GM11168 (cell line): ENCODE measurements around the gene MRPL44.
"Not testable (repeated sequence)": the region's sequence is repeated elsewhere in the genome, so short reads cannot be mapped to it uniquely, and the experiment has no call there.

Experiments used
- in situ Hi-C: fragments of 300-500 bp; cut with MboI; formaldehyde crosslinking; loops from one replicate; pipeline ENCODE4 v1.12.0; 2022; ENCODE audit warnings: low sequenced_read_pairs; ENCODE audit not compliant: unreplicated experiment

Gene MRPL44

GRCh38 chr2:223998948-223999347, 41.7 kb downstream of the MRPL44 start:
- in situ Hi-C loops, result loop anchor here (10.0 to 25.0 kb wide), 2 partner anchors 286 to 663 kb away; no protein-coding TSS in a partner anchor

GRCh38 chr2:223999862-224000261, 42.6 kb downstream of the MRPL44 start:
- in situ Hi-C loops, result loop anchor here (10.0 to 25.0 kb wide), 2 partner anchors 285 to 662 kb away; no protein-coding TSS in a partner anchor

- in situ Hi-C loops, result not testable (repeated sequence)
Observed at GRCh38 chr2:224000662-224001061, 43.4 kb downstream of the MRPL44 start.

GRCh38 chr2:224004105-224004695, 46.9 kb downstream of the MRPL44 start:
- in situ Hi-C loops, result no loop called here

GRCh38 chr2:224008702-224009261, 51.5 kb downstream of the MRPL44 start:
- in situ Hi-C loops, result no loop called here

- in situ Hi-C loops, result no loop called here
Observed at GRCh38 chr2:224009605-224010315, 52.5 kb downstream of the MRPL44 start.

GRCh38 chr2:224011837-224012236, 54.6 kb downstream of the MRPL44 start:
- in situ Hi-C loops, result no loop called here

GRCh38 chr2:224014336-224014735, 57.1 kb downstream of the MRPL44 start:
- in situ Hi-C loops, result no loop called here

GRCh38 chr2:224016963-224017362, 59.7 kb downstream of the MRPL44 start:
- in situ Hi-C loops, result no loop called here
